Esophagus squamous epithelium (tissue), 5 donors: Measurements from ENCODE around the gene PSMC4. TPM values are rescaled to one million over a fixed set of nuclear protein-coding genes. Genes with fewer than 3 reads are reported as not detected.
"Not testable (repeated sequence)": the region's sequence is repeated elsewhere in the genome, so short reads cannot be mapped to it uniquely, and the experiment has no call there.

Source experiments
- DNase-seq: peaks from one replicate; lab custom pipeline; 2025; lab: John Stamatoyannopoulos, UW
- H3K27ac ChIP-seq, 4 donors: fragments of 200-600 bp; sonication (generic); one replicate each; pipeline ENCODE4 v1.5.1; 2016 to 2019; ENCODE audit warnings: mild to moderate bottlenecking in 1 of 4
- H3K27me3 ChIP-seq, 4 donors: fragments of 200-600 bp; sonication (generic); 1 replicate in 3 of 4; 2 replicates in 1 of 4; pipeline versions ENCODE4 v1.5.1 to v1.6.0; 2017 to 2021; ENCODE audit warnings: antibody characterized with exemption in 1 of 4
- H3K36me3 ChIP-seq, 3 donors: fragments of 200-600 bp; sonication (generic); one replicate each; pipeline ENCODE4 v1.5.1; 2016 to 2019
- H3K4me1 ChIP-seq, 3 donors: fragments of 200-600 bp; sonication (generic); one replicate each; pipeline ENCODE4 v1.5.1; 2017 to 2019
- H3K4me3 ChIP-seq, 4 donors: fragments of 200-600 bp; sonication (generic); 1 replicate in 3 of 4; 2 replicates in 1 of 4; pipeline ENCODE4 v1.5.1; 2016 to 2019; ENCODE audit warnings: mild to moderate bottlenecking in 2 of 4, moderate library complexity in 1 of 4
- H3K9me3 ChIP-seq, 3 donors: fragments of 200-600 bp; sonication (generic); one replicate each; pipeline ENCODE4 v1.5.1; 2016 to 2019
- POLR2A ChIP-seq, 4 donors: fragments of 450-650 bp; IDR thresholded peaks; one replicate each; pipeline ENCODE4 v1.6.1; 2017; ENCODE audit warnings: antibody characterized with exemption in 4 of 4, mild to moderate bottlenecking in 4 of 4, moderate library complexity in 3 of 4
- WGBS, 2 donors: methylation state at CpG; one replicate each; pipeline ENCODE4 v1.1.5; 2018; 5-methylcytosine and 5-hydroxymethylcytosine counted together
- intact Hi-C: fragments of 100-400 bp; cut with DNase I; formaldehyde crosslinking; loops from one replicate; pipeline ENCODE4 v1.15.0; 2022
- total RNA-seq, 4 donors: library from RNA; depleted of rRNA; stranded (reverse); fragments of >200 nt; gene quantifications; one replicate each; pipeline ENCODE4 v1.1.0, GENCODE V29; 2016
- TF ChIP-seq, protein P1 (sequence below), 6 experiments: fragments of 450-650 bp in 4 of 6; fragments of 200-600 bp in 2 of 6; sonication (generic) in 2 of 6; IDR thresholded peaks; one replicate each; pipeline ENCODE4 v1.5.1; 2016 to 2019; ENCODE audit warnings: antibody characterized with exemption in 6 of 6, mild to moderate bottlenecking in 4 of 6, moderate library complexity in 4 of 6
- donor health status: DM: yes; HTN: yes; CAD: no.

Gene PSMC4
- total RNA-seq, 4 donors from 2014 or later: 80.1 to 112 (median 94.8) TPM

DNA sequence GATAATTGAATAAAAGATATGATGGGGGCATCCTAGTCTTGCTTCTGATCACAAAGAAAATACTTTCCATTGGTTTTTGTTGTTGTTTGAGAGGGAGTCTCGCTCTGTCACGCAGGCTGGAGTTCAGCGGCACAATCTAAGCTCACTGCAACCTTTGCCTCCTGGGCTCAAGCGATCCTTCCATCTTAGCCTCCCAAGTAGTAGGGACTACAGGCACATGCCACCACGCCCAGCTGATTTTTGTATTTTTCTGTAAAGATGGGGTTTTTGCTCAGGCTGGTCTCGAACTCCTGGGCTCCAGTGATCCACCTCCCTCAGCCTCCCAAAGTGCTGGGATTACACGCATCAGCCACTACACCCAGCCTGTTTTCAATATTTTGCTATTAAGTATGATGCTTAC is 17.1 kb upstream of the PSMC4 start:
- H3K27me3 ChIP-seq: peaks cover 0 to 2% (median 0%) of the 10 kb centered on the region in 4 donors
- no peaks in the 10 kb centered on the region for H3K36me3 ChIP-seq
- no peak for DNase-seq
- TF ChIP-seq POLR2A (IDR thresholded peaks at IDR 0.05): no peak
- TF ChIP-seq, protein P1, sequence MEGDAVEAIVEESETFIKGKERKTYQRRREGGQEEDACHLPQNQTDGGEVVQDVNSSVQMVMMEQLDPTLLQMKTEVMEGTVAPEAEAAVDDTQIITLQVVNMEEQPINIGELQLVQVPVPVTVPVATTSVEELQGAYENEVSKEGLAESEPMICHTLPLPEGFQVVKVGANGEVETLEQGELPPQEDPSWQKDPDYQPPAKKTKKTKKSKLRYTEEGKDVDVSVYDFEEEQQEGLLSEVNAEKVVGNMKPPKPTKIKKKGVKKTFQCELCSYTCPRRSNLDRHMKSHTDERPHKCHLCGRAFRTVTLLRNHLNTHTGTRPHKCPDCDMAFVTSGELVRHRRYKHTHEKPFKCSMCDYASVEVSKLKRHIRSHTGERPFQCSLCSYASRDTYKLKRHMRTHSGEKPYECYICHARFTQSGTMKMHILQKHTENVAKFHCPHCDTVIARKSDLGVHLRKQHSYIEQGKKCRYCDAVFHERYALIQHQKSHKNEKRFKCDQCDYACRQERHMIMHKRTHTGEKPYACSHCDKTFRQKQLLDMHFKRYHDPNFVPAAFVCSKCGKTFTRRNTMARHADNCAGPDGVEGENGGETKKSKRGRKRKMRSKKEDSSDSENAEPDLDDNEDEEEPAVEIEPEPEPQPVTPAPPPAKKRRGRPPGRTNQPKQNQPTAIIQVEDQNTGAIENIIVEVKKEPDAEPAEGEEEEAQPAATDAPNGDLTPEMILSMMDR (IDR thresholded peaks at IDR 0.05): no peak
- intact Hi-C loops: no loop called here
- WGBS, 2 donors: 89% methylated on average over 7 of the region's 7 CpGs
- no peaks in the 10 kb centered on the region for H3K9me3 ChIP-seq
- H3K4me1 ChIP-seq: peaks cover 0 to 23% (median 8%) of the 10 kb centered on the region in 3 donors
- no peak overlapping the region for H3K4me3 ChIP-seq
- H3K27ac ChIP-seq: no peak overlapping the region

DNA sequence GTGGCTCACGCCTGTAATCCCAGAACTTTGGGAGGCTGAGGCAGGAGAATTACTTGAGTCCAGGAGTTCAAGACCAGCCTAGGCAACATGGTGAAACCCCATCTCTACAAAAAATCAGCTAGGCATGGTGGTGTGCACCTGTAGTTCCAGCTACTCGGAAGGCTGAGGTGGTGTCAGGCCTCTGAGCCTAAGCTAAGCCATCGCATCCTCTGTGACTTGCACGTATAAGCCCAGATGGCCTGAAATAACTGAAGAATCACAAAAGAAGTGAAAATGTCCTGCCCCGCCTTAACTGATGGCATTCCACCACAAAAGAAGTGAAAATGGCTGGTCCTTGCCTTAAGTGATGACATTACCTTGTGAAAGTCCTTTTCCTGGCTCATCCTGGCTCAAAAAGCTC is 13.1 kb upstream of the PSMC4 start:
- DNase-seq, H3K9me3 ChIP-seq, H3K36me3 ChIP-seq, H3K27ac ChIP-seq, intact Hi-C loops, H3K4me3 ChIP-seq, H3K27me3 ChIP-seq: not testable (repeated sequence)
- H3K4me1 ChIP-seq: peaks cover 0 to 12% (median 5%) of the 10 kb centered on the region in 3 donors
- 78 to 93% methylated on average over 2 to 3 of the region's 5 CpGs for WGBS, 2 donors

DNA sequence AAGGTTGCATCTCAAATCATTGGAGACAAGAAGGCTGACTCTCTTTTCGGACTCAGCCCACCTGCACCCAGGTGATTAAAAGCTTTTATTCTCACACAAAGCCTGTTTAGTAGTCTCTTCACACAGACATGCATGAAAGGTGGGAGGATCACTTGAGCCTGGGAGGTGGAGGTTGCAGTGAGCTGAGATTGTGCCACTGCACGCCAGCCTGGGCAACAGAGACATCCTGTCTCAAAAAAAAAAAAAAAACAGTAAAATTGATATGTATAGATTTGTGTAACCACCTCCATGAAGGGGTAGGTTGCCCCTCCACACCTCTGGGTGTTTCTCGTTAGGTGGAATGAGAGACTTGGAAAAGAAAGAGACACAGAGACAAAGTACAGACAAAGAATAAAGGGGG is 12.0 kb upstream of the PSMC4 start:
- H3K4me1 ChIP-seq, intact Hi-C loops, H3K4me3 ChIP-seq, H3K27ac ChIP-seq, DNase-seq, H3K27me3 ChIP-seq, H3K9me3 ChIP-seq, H3K36me3 ChIP-seq: not testable (repeated sequence)
- WGBS, 2 donors: 85% methylated on average over 3 of the region's 3 CpGs

DNA sequence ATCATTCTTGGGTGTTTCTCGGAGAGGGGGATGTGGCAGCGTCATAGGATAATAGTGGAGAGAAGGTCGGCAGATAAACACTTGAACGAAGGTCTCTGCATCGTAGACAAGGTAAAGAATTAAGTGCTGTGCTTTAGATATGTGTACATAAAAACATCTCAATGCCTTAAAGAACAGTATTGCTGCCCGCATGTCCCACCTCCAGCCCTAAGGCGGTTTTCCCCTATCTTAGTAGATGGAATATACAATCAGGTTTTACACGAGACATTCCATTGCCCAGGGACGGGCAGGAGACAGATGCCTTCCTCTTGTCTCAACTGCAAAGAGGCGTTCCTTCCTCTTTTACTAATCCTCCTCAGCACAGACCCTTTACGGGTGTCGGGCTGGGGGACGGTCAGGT is 11.6 kb upstream of the PSMC4 start:
- intact Hi-C loops, H3K36me3 ChIP-seq, H3K9me3 ChIP-seq, H3K4me1 ChIP-seq, H3K27me3 ChIP-seq, DNase-seq, H3K27ac ChIP-seq, H3K4me3 ChIP-seq: not testable (repeated sequence)
- 63 to 65% methylated on average over 13 of the region's 13 CpGs for WGBS, 2 donors

DNA sequence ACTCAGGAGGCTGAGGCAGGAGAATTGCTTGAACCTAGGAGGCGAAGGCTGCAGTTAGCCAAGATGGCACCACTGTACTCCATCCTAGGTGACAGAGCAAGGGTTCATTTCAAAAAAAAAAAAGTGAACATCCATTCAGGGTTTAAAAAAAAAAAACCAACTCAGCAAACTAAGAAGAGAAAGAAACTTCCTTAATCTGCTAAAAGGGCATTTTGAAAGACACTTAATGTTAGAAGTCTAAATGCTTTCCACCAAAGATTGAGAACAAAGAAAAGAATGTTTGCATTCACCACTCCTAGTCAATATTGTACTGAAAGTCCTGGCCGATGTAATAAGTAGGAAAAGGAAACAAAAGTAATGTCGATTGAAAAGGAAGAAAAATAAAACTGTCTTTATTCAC is 7.1 kb upstream of the PSMC4 start:
- WGBS, 2 donors: 49 to 50% methylated on average over 3 of the region's 3 CpGs
- H3K9me3 ChIP-seq: no peaks in the 10 kb centered on the region
- intact Hi-C loops: no loop called here
- H3K4me3 ChIP-seq: no peak overlapping the region
- no peak for DNase-seq
- no peak overlapping the region for H3K27ac ChIP-seq
- TF ChIP-seq, protein P1 (IDR thresholded peaks at IDR 0.05): no peak
- no peak for TF ChIP-seq POLR2A (IDR thresholded peaks at IDR 0.05)
- H3K4me1 ChIP-seq: peaks cover 0 to 4% (median 3%) of the 10 kb centered on the region in 3 donors
- no peaks in the 10 kb centered on the region for H3K27me3 ChIP-seq
- no peaks in the 10 kb centered on the region for H3K36me3 ChIP-seq

DNA sequence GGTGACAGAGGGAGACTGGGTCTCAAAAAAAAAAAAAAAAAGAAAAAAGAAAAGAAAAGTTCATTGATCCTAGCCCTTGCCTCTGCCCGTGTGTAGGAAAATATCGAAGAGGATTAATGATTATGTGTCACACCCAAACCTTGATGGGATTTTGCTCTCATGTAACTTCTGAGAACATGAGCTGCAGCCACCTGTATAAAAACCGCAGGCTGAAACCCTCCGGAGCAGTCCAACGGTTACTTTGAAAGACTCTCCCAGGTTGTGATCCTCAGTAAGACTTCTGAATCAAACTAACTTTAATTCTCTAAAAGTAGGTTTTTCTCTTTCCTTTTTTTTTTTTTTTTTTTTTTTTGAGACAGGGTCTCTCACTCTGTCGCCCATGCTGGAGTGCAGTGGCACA is 4.3 kb upstream of the PSMC4 start:
- no peaks in the 10 kb centered on the region for H3K9me3 ChIP-seq
- H3K27me3 ChIP-seq: no peaks in the 10 kb centered on the region
- no peak for TF ChIP-seq POLR2A (IDR thresholded peaks at IDR 0.05)
- TF ChIP-seq, protein P1 (IDR thresholded peaks at IDR 0.05): no peak
- peaks cover 10 to 22% (median 13%) of the 10 kb centered on the region in 3 donors for H3K4me1 ChIP-seq
- intact Hi-C loops: no loop called here
- no peak overlapping the region for H3K4me3 ChIP-seq
- DNase-seq: no peak
- H3K27ac ChIP-seq: no peak overlapping the region
- H3K36me3 ChIP-seq: no peaks in the 10 kb centered on the region
- WGBS, 2 donors: 84% methylated on average over 6 of the region's 6 CpGs

DNA sequence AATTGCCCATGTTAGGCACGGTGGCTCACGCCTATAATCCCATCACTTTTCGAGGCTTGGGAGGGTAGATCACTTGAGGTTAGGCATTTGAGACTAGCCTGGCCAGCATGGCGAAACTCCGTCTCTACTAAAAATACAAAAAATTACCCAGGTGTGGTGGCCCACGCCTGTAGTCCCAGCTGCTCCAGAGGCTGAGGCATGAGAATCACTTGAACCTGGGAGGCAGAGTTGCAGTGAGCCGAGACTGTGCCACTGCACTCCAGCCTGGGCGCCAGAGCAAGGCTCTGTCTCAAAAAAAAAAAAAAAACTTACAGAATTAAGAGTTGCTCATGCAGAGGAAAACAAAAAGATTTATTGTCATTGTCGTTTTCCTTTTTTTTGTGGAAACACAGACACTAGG is 3.4 kb upstream of the PSMC4 start:
- Histone ChIP-seq H3K36me3 (peaks cover 0 to 5% (median 0%) of the 10 kb centered on the region in 3 donors), H3K9me3 (no peaks in the 10 kb centered on the region), H3K4me1 (peaks cover 18 to 30% (median 19%) of the 10 kb centered on the region in 3 donors), H3K27ac (no peak overlapping the region), H3K27me3 (no peaks in the 10 kb centered on the region), H3K4me3 (no peak overlapping the region)
- 70 to 87% methylated on average over 4 to 8 of the region's 9 CpGs for WGBS, 2 donors
- no peak for DNase-seq
- TF ChIP-seq, protein P1 (IDR thresholded peaks at IDR 0.05): no peak
- TF ChIP-seq POLR2A (IDR thresholded peaks at IDR 0.05): no peak
- intact Hi-C loops: no loop called here
